K562 (cell line): ENCODE results near the gene METTL23. TPM values are rescaled to one million over a fixed set of nuclear protein-coding genes. Genes with fewer than 3 reads are reported as not detected.

ENCODE experiments used
- ARID3A ChIP-seq: IDR thresholded peaks from 2 replicates; pipeline ENCODE4 v1.6.1; 2012; ENCODE audit warnings: low read depth, low read length, improper control_type of control experiment, borderline replicate concordance
- ATF7 ChIP-seq: fragments of 450-650 bp; IDR thresholded peaks from 2 replicates; pipeline ENCODE4 v1.7.1; 2014; ENCODE audit warnings: mild to moderate bottlenecking, moderate library complexity
- C11orf30 ChIP-seq: fragments of 450-650 bp; IDR thresholded peaks from 2 replicates; pipeline ENCODE4 v1.6.1; 2016; ENCODE audit warnings: low read depth, mild to moderate bottlenecking
- CBFA2T2 ChIP-seq: fragments of 450-650 bp; conservative IDR thresholded peaks from 2 replicates; pipeline ENCODE4 v1.6.1; 2017; ENCODE audit warnings: mild to moderate bottlenecking
- CHD1 ChIP-seq: fragments of 200-600 bp; sonication (generic); IDR thresholded peaks from one replicate; pipeline ENCODE4 v1.6.1; 2012; ENCODE audit warnings: mild to moderate bottlenecking, moderate library complexity, low read length, inconsistent platforms
- EGR1 ChIP-seq: fragments of 450-650 bp; conservative IDR thresholded peaks from 2 replicates; pipeline ENCODE4 v1.6.1; 2017; ENCODE audit warnings: mild to moderate bottlenecking
- FOXJ2 ChIP-seq: fragments of 200-800 bp; sonication (Bioruptor generic); IDR thresholded peaks from 2 replicates; pipeline ENCODE4 v1.6.1; 2016; ENCODE audit warnings: missing genetic modification characterization, missing compliant biosample characterization
- FOXM1 ChIP-seq, 2 experiments: fragments of 450-650 bp in 1 of 2; sonication (generic) in 1 of 2; formaldehyde crosslinking in 1 of 2; IDR thresholded peaks; 2 replicates each; pipeline versions ENCODE4 v1.6.1 to v1.9.0; 2017 to 2022; ENCODE audit warnings: low read depth in 2 of 2, mild to moderate bottlenecking in 2 of 2, missing genetic modification reagents in 1 of 2, moderate library complexity in 1 of 2
- FUS ChIP-seq: fragments of 200-400 bp; formaldehyde crosslinking; optimal IDR thresholded peaks from 2 replicates; pipeline ENCODE3; 2017; ENCODE audit warnings: low read depth, low read length
- HDGF ChIP-seq: fragments of 450-650 bp; IDR thresholded peaks from 2 replicates; pipeline ENCODE4 v1.6.1; 2016
- HMGN3 ChIP-seq: IDR thresholded peaks from 2 replicates; pipeline ENCODE4 v1.6.1; 2011; ENCODE audit warnings: borderline replicate concordance, low read depth, mild to moderate bottlenecking, mixed read lengths, low read length; ENCODE audit not compliant: insufficient read length; ENCODE audit errors: extremely low read depth
- MEF2D ChIP-seq: conservative IDR thresholded peaks from 2 replicates; pipeline ENCODE4 v1.6.1; 2016; ENCODE audit warnings: low read depth, missing genetic modification characterization, missing compliant biosample characterization
- PHTF2 ChIP-seq: fragments of 250-450 bp; sonication (Bioruptor Pico); IDR thresholded peaks from 2 replicates; pipeline ENCODE4 v1.5.0; 2021; ENCODE audit warnings: mild to moderate bottlenecking
- PYGO2 ChIP-seq: fragments of 450-650 bp; IDR thresholded peaks from 2 replicates; pipeline ENCODE4 v1.6.1; 2016; ENCODE audit warnings: mild to moderate bottlenecking, missing genetic modification characterization, moderate library complexity, missing compliant biosample characterization
- TCFL5 ChIP-seq: fragments of 250-450 bp; sonication (Bioruptor Pico); conservative IDR thresholded peaks from 2 replicates; pipeline ENCODE4 v1.6.1; 2021; ENCODE audit warnings: mild to moderate bottlenecking, moderate library complexity, matching md5 sums
- WHSC1 ChIP-seq: IDR thresholded peaks from one replicate; pipeline ENCODE4 v1.6.1; 2012; ENCODE audit warnings: low read length, control low read depth, inconsistent platforms
- ZBED1 ChIP-seq: IDR thresholded peaks from 2 replicates; pipeline ENCODE4 v1.6.1; 2014
- ZNF347 ChIP-seq: fragments of 450-650 bp; formaldehyde crosslinking; IDR thresholded peaks from 2 replicates; pipeline ENCODE4 v1.4.0; 2020; ENCODE audit warnings: low read depth, mild to moderate bottlenecking, moderate library complexity
- ZNF507 ChIP-seq: conservative IDR thresholded peaks from 2 replicates; pipeline ENCODE4 v1.6.1; 2017; ENCODE audit warnings: missing genetic modification characterization, missing compliant biosample characterization
- polyA plus RNA-seq, 8 experiments: library from polyadenylated mRNA; depleted of rRNA in 4 of 8; stranded (reverse) in 5 of 8; unstranded in 3 of 8; fragments of >200 nt; fragmentation: Nextera tagmentation in 2 of 8; fragmentation: Illumina TruSeq in 1 of 8; extraction: Ambion mirVana in 2 of 8; extraction: Trizol in 1 of 8; gene quantifications; 2 replicates each; pipeline versions ENCODE4 v1.2.1 to v1.2.3, GENCODE V29; 2011 to 2014; ENCODE audit warnings: inconsistent platforms in 1 of 8, missing spikeins in 1 of 8
- total RNA-seq, 7 experiments: library from RNA; depleted of rRNA in 6 of 7; stranded (reverse); fragments of >200 nt in 6 of 7; fragmentation: Illumina TruSeq in 2 of 7; extraction: Trizol in 2 of 7; gene quantifications; 2 replicates each; pipeline versions ENCODE4 v1.2.1 to v1.2.3, GENCODE V29; 2011 to 2021; ENCODE audit warnings: low replicate concordance in 1 of 7
- TF ChIP-seq, protein P1 (sequence below), 2 experiments: fragments of 450-650 bp; formaldehyde crosslinking in 1 of 2; IDR thresholded peaks; 2 replicates each; pipeline versions ENCODE4 v1.4.0 to v1.6.1; 2014 to 2020; ENCODE audit warnings: mild to moderate bottlenecking in 2 of 2, borderline replicate concordance in 1 of 2, low read depth in 1 of 2

Gene METTL23
- total and polyA plus RNA-seq, 9 of the 15 experiments (the other 6 are each of a cell fraction or from before 2014, with no cell fraction given) = 29.4 to 67.3 (median 41.6) TPM

DNA sequence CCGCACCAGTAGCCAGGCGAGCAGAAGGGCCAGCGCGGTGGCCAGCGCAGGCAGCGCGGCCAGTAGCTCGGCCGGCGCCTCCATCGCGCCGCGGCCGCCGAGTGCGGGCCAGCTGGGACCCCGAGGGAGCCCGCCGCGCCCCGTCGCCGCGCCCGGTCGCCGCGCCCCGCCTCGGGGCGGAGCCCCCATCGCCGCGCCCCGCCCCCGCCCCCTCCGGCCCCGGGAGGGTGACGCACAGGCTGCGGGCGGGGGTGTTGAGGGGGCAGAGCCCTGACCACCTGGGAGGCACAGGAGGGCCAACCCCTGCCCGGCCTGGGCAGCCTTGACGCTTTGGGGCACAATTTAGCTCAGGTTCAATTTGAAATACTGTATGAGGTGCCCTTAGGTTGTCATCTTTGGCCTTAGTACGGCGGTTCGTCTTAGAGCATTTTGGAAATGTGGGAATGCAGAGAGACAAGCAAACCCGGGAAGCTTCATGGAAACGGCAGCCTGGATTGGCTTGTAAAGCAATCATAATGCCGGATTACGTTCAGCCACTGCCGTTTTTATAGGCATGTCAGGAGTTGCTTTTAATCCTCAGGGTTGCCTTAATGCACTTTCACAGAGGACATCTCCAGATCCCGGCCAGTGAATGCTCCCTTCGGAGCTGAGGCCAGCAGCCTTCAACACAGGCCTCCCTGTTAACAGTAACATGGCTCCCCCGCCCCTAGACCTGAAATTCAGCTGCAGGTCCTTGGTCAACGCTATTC is 15.6 kb upstream of the METTL23 start, which contains the start of gene MXRA7 (continued):
- TF ChIP-seq ARID3A = no peak
- TF ChIP-seq HMGN3 = peak; percentile 31
- TF ChIP-seq TCFL5 = no peak
- TF ChIP-seq ZNF507 (tag) = no peak
- no peak for TF ChIP-seq WHSC1
- TF ChIP-seq PHTF2 (CRISPR knock-in tag) = no peak
- TF ChIP-seq FOXJ2 (tag) = no peak
- no peak for TF ChIP-seq PYGO2 (tag)
- TF ChIP-seq ZNF347 (CRISPR knock-in tag) = no peak
- TF ChIP-seq MEF2D (tag) = no peak
- no peak for TF ChIP-seq FOXM1 (IDR thresholded peaks at IDR 0.05; ENCODE audit: low read depth)
- TF ChIP-seq FOXM1 (CRISPR knock-in tag; IDR thresholded peaks at IDR 0.05; ENCODE audit: low read depth) = no peak
- TF ChIP-seq CHD1 = no peak
- TF ChIP-seq, protein P1, sequence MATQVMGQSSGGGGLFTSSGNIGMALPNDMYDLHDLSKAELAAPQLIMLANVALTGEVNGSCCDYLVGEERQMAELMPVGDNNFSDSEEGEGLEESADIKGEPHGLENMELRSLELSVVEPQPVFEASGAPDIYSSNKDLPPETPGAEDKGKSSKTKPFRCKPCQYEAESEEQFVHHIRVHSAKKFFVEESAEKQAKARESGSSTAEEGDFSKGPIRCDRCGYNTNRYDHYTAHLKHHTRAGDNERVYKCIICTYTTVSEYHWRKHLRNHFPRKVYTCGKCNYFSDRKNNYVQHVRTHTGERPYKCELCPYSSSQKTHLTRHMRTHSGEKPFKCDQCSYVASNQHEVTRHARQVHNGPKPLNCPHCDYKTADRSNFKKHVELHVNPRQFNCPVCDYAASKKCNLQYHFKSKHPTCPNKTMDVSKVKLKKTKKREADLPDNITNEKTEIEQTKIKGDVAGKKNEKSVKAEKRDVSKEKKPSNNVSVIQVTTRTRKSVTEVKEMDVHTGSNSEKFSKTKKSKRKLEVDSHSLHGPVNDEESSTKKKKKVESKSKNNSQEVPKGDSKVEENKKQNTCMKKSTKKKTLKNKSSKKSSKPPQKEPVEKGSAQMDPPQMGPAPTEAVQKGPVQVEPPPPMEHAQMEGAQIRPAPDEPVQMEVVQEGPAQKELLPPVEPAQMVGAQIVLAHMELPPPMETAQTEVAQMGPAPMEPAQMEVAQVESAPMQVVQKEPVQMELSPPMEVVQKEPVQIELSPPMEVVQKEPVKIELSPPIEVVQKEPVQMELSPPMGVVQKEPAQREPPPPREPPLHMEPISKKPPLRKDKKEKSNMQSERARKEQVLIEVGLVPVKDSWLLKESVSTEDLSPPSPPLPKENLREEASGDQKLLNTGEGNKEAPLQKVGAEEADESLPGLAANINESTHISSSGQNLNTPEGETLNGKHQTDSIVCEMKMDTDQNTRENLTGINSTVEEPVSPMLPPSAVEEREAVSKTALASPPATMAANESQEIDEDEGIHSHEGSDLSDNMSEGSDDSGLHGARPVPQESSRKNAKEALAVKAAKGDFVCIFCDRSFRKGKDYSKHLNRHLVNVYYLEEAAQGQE (IDR thresholded peaks at IDR 0.05; ENCODE audit: borderline replicate concordance) = no peak
- TF ChIP-seq, protein P1 (CRISPR knock-in tag; IDR thresholded peaks at IDR 0.05; ENCODE audit: low read depth) = no peak
- peak; percentile 85 for TF ChIP-seq EGR1
- no peak for TF ChIP-seq ZBED1
- no peak for TF ChIP-seq C11orf30
- no peak for TF ChIP-seq HDGF
- no peak for TF ChIP-seq CBFA2T2
- TF ChIP-seq ATF7 = 0 out of 2 replicates have a peak, but pooled peaks have one; percentile 42
- TF ChIP-seq FUS = no peak
